ENCODE measurements around the gene FRMD4A. TPM values are rescaled to one million over a fixed set of nuclear protein-coding genes. Genes with fewer than 3 reads are reported as not detected.

Gene FRMD4A
- total and polyA plus RNA-seq, 3 donors from 2014 or later = 15.0 to 20.8 (median 18.7) TPM

DNA sequence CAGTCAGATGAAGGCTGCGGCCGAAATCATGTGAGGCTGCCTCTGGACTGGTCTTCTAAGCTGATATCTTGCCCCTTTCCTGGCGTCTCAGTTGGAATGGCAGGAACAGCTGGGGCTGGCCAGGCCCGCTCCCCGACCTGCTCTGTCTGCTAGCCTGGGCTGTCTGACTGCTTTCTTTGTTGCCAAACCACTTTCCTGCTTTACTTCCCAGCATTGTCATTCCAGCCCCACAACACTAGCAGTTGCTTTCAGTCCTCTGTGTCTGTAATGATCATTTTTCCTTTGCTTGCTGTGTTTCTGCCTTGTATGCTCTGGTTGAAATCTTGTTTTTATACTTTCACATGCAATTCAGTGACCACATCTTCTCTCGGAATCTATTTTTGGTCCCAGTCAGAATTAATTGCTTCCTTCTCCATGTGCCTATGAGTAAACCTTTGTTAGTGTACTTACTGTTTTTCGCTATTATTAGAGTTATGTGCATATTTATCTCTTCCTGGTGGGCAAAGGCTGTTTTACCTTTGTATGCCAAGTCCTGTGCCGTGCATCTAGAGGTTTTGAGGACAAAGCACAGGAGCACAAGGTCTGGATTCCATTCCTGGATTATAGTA is 722.4 kb downstream of the FRMD4A start:
- H3K9me3 ChIP-seq = no peaks in the 10 kb centered on the region
- no peaks in the 10 kb centered on the region for H3K36me3 ChIP-seq (ENCODE audit: low read depth, missing control alignments)
- WGBS, 2 donors = 88 to 89% methylated on average over 8 of the region's 8 CpGs
- no peak overlapping the region for H3K4me3 ChIP-seq
- H3K27ac ChIP-seq = no peak overlapping the region
- H3K27me3 ChIP-seq = no peaks in the 10 kb centered on the region
- TF ChIP-seq, protein P1, sequence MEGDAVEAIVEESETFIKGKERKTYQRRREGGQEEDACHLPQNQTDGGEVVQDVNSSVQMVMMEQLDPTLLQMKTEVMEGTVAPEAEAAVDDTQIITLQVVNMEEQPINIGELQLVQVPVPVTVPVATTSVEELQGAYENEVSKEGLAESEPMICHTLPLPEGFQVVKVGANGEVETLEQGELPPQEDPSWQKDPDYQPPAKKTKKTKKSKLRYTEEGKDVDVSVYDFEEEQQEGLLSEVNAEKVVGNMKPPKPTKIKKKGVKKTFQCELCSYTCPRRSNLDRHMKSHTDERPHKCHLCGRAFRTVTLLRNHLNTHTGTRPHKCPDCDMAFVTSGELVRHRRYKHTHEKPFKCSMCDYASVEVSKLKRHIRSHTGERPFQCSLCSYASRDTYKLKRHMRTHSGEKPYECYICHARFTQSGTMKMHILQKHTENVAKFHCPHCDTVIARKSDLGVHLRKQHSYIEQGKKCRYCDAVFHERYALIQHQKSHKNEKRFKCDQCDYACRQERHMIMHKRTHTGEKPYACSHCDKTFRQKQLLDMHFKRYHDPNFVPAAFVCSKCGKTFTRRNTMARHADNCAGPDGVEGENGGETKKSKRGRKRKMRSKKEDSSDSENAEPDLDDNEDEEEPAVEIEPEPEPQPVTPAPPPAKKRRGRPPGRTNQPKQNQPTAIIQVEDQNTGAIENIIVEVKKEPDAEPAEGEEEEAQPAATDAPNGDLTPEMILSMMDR (IDR thresholded peaks at IDR 0.05) = no peak
- no peak for TF ChIP-seq POLR2A (IDR thresholded peaks at IDR 0.05)
- DNase-seq = no peak
- H3K4me1 ChIP-seq = no peaks in the 10 kb centered on the region
- intact Hi-C loops (cut with DNase I; ENCODE audit: low total_unique reads) = no loop called here

DNA sequence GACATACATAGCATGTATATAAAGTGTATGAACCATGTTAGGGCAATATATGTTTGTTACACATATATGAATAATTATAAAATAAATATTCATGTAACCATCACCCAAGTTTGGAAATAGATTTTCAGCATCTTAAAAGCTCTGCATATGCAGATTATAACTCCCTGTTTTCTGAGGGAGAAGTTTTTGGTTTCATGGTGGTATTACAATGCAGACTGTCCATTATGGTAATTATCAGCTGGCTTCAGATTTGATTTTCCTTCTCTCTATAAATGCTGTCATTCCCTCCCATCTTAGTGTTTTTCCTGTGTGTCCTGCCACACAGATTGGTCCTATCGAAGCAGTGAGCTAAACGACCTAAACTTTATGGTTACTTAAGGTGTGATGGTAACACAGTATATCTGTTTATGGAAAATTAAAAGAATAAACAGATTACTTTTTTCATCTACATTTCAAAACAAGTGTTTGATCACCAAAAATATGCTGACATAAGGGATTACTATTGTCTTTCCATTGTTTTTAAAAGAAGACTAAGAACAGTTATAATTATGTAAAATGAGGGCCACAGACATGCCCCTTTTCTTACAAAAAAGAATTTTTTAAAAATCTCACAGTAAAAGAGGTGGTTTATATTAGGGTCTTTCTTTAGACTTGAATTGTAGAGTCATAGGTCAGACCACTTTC is 726.2 kb downstream of the FRMD4A start:
- no peaks in the 10 kb centered on the region for H3K4me1 ChIP-seq
- TF ChIP-seq, protein P1 (IDR thresholded peaks at IDR 0.05) = no peak
- no peak for TF ChIP-seq POLR2A (IDR thresholded peaks at IDR 0.05)

DNA sequence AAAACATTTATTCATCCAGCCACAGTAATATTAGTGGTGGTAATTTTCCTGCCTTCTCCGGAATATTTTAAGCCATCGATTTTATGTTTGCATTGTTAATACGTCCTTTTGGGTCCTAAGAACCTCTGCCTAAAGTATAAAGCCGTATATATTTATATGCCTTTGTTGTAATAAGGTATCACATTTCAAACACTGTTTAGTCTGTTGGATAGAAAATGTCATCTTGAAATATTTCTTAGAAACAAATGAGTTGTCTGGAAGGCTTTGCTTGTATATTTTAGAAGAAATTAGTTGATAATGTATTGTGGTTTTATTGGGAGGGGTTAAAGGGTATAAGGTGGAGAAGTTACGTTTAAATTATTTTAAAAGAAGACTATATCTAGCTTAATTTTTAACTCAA is 732.8 kb downstream of the FRMD4A start:
- no peak for DNase-seq
- 89 to 94% methylated on average over 5 of the region's 5 CpGs for WGBS, 2 donors
- H3K9me3 ChIP-seq = no peaks in the 10 kb centered on the region
- H3K27ac ChIP-seq = no peak overlapping the region
- intact Hi-C loops (cut with DNase I; ENCODE audit: low total_unique reads) = no loop called here
- no peaks in the 10 kb centered on the region for H3K27me3 ChIP-seq
- TF ChIP-seq POLR2A (IDR thresholded peaks at IDR 0.05) = no peak
- TF ChIP-seq, protein P1 (IDR thresholded peaks at IDR 0.05) = no peak
- no peaks in the 10 kb centered on the region for H3K36me3 ChIP-seq (ENCODE audit: low read depth, missing control alignments)
- no peaks in the 10 kb centered on the region for H3K4me1 ChIP-seq
- H3K4me3 ChIP-seq = no peak overlapping the region

More for the DNA sequence above, 726.2 kb downstream of the FRMD4A start:
- no peak for DNase-seq
- Histone ChIP-seq H3K36me3 (ENCODE audit: low read depth, missing control alignments) (no peaks in the 10 kb centered on the region), H3K27ac (no peak overlapping the region), H3K4me3 (no peak overlapping the region), H3K27me3 (no peaks in the 10 kb centered on the region), H3K9me3 (no peaks in the 10 kb centered on the region)
- 83 to 86% methylated on average over 2 of the region's 2 CpGs for WGBS, 2 donors
- intact Hi-C loops (cut with DNase I; ENCODE audit: low total_unique reads) = no loop called here

DNA sequence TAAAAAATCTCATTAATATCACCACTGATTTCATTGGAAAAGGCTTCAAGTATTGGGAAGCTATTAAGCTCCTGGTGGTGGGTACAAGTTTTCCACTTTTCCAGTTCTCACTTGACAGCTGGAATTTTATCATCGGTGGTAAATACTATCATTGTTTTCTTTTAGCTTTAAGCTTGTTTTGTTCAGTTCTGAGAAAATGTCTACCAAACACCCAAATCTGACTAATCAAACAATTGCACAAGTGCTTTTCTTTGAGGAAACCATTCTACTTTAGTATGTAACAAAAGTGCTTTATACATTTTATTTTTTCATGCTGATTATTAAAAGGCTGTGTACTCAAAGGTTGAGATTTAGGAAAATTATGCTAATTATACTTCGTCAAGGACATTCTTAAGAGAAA is 736.1 kb downstream of the FRMD4A start:
- WGBS, 2 donors = 86 to 92% methylated on average over 2 of the region's 2 CpGs
- Histone ChIP-seq H3K27me3 (no peaks in the 10 kb centered on the region), H3K4me3 (no peak overlapping the region), H3K4me1 (no peaks in the 10 kb centered on the region), H3K27ac (no peak overlapping the region), H3K9me3 (no peaks in the 10 kb centered on the region), H3K36me3 (ENCODE audit: low read depth, missing control alignments) (no peaks in the 10 kb centered on the region)
- intact Hi-C loops (cut with DNase I; ENCODE audit: low total_unique reads) = no loop called here
- no peak for DNase-seq
- TF ChIP-seq POLR2A (IDR thresholded peaks at IDR 0.05) = no peak
- TF ChIP-seq, protein P1 (IDR thresholded peaks at IDR 0.05) = no peak

Small RNAs within 50 kb of the gene (small RNA-seq; reads per million reads assigned to genes)
- 0 to 0.09 reads per million in 2 donors for gene RNA5SP301

Data from testis (tissue), 3 donors.